Breast epithelium (tissue), 3 donors: ENCODE measurements around the gene LRRC30.

Source experiments
- POLR2A ChIP-seq: fragments of 450-650 bp; IDR thresholded peaks from one replicate; pipeline ENCODE4 v1.6.1; 2016; ENCODE audit warnings: antibody characterized with exemption, mild to moderate bottlenecking, moderate library complexity
- POLR2AphosphoS5 ChIP-seq, 3 donors: sonication (generic); formaldehyde crosslinking; IDR thresholded peaks; one replicate each; pipeline ENCODE4 v1.6.1; 2017; ENCODE audit warnings: antibody characterized with exemption in 3 of 3
- TF ChIP-seq, protein P1 (sequence below), 3 donors: fragments of 450-650 bp; IDR thresholded peaks; one replicate each; pipeline ENCODE4 v1.5.1; 2016 to 2017; ENCODE audit warnings: antibody characterized with exemption in 3 of 3, mild to moderate bottlenecking in 3 of 3, moderate library complexity in 3 of 3

- TF ChIP-seq, protein P1, sequence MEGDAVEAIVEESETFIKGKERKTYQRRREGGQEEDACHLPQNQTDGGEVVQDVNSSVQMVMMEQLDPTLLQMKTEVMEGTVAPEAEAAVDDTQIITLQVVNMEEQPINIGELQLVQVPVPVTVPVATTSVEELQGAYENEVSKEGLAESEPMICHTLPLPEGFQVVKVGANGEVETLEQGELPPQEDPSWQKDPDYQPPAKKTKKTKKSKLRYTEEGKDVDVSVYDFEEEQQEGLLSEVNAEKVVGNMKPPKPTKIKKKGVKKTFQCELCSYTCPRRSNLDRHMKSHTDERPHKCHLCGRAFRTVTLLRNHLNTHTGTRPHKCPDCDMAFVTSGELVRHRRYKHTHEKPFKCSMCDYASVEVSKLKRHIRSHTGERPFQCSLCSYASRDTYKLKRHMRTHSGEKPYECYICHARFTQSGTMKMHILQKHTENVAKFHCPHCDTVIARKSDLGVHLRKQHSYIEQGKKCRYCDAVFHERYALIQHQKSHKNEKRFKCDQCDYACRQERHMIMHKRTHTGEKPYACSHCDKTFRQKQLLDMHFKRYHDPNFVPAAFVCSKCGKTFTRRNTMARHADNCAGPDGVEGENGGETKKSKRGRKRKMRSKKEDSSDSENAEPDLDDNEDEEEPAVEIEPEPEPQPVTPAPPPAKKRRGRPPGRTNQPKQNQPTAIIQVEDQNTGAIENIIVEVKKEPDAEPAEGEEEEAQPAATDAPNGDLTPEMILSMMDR (IDR thresholded peaks at IDR 0.05), result no peak
- TF ChIP-seq POLR2AphosphoS5 (IDR thresholded peaks at IDR 0.05), result no peak
- no peak for TF ChIP-seq POLR2A
Measured at GRCh38 chr18:7256618-7257425, 25.9 kb downstream of the LRRC30 start.
